ENCODE data around the gene COL24A1. TPM values are rescaled to one million over a fixed set of nuclear protein-coding genes. Genes with fewer than 3 reads are reported as not detected.
A peak's percentile ranks its signal among the peaks of the same experiment; 100 is the strongest.

COL24A1 gene
- total and polyA plus RNA-seq, 7 donors: 0.03 to 1.3 (median 0.13) TPM

DNA sequence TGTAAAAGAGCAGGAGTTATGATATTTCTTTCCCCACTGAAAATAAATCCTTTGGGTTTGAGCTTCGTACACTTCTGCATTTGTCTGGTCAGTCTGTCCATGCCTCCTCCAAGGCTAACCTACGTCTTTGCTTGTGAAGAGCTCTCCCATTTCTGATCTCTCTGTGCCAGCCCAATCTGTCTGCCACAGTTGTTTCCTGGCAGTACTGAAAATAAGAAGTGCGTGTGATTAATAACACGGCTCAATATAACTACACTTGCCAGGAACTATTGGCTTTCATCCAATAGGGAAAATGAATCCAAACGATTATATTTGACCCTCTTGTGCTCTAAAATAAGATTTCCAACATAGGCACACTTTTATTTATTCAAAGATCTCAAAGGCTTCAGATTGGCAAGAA is 19.2 kb upstream of the COL24A1 start:
- Histone ChIP-seq H3K36me3 (ENCODE audit: insufficient read depth in 1 of 2, low read depth in 1 of 2) (no peaks in the 10 kb centered on the region), H3K27ac (no peak overlapping the region), H3K4me1 (no peaks in the 10 kb centered on the region), H3K4me3 (no peak overlapping the region), H3K27me3 (ENCODE audit: insufficient read depth in 3 of 3, low read length in 2 of 3) (no peaks in the 10 kb centered on the region), H3K9me3 (no peaks in the 10 kb centered on the region)
- WGBS, 3 donors: 9 to 18% (median 10%) methylated on average over 5 of the region's 5 CpGs
- DNase-seq (no peak), ATAC-seq (no peak)
- TF ChIP-seq, protein P1, sequence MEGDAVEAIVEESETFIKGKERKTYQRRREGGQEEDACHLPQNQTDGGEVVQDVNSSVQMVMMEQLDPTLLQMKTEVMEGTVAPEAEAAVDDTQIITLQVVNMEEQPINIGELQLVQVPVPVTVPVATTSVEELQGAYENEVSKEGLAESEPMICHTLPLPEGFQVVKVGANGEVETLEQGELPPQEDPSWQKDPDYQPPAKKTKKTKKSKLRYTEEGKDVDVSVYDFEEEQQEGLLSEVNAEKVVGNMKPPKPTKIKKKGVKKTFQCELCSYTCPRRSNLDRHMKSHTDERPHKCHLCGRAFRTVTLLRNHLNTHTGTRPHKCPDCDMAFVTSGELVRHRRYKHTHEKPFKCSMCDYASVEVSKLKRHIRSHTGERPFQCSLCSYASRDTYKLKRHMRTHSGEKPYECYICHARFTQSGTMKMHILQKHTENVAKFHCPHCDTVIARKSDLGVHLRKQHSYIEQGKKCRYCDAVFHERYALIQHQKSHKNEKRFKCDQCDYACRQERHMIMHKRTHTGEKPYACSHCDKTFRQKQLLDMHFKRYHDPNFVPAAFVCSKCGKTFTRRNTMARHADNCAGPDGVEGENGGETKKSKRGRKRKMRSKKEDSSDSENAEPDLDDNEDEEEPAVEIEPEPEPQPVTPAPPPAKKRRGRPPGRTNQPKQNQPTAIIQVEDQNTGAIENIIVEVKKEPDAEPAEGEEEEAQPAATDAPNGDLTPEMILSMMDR (IDR thresholded peaks at IDR 0.05): no peak
- intact Hi-C loops (cut with DNase I): no loop called here

DNA sequence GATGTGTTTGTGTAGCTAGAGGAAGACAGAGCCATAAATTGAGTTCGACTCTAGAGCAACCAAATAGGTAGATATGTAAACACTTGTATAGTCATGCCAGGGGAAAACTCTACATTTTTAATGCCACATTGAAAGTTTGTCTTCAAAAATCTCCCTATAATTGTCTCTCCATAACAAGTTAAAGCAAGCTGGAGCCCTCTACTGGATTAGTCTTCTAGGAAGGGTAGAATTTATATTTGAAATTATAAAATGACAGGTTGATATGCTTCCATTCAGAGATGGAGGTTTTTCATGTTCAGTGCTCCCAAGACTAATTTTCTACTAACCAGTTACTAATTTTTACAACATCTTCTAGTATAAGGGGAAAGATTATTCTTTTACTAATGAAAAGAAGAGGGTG is 13.1 kb upstream of the COL24A1 start:
- Histone ChIP-seq H3K36me3 (ENCODE audit: insufficient read depth in 1 of 2, low read depth in 1 of 2) (no peaks in the 10 kb centered on the region), H3K9me3 (no peaks in the 10 kb centered on the region), H3K4me3 (no peak overlapping the region), H3K27me3 (ENCODE audit: insufficient read depth in 3 of 3, low read length in 2 of 3) (no peaks in the 10 kb centered on the region), H3K4me1 (no peaks in the 10 kb centered on the region), H3K27ac (no peak overlapping the region)
- DNase-seq: no peak
- TF ChIP-seq, protein P1 (IDR thresholded peaks at IDR 0.05): peak; percentile 9
- no peak for ATAC-seq
- WGBS, 3 donors: 43 to 62% (median 55%) methylated on average over 1 of the region's 1 CpG
- intact Hi-C loops (cut with DNase I): no loop called here

DNA sequence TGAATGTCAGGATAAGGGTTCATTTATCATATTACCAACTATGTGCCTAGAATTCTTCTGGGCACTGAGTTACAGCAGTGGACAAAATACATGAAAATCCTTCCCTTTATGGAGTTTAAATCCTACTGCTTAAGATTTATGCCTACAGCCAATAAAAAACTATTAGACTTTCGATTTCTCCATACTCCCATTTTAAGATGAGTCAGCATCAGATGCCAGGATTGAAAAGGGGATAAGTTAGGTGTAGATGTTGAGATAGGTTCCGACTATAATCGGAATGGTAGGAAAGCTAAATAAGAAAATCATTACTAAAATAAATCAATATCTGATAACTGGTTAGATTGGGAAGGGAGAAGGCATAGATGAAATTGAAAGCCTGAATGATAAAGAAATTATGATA is 3.2 kb upstream of the COL24A1 start:
- Histone ChIP-seq H3K4me3 (no peak overlapping the region), H3K27ac (no peak overlapping the region), H3K36me3 (ENCODE audit: insufficient read depth in 1 of 2, low read depth in 1 of 2) (no peaks in the 10 kb centered on the region), H3K4me1 (no peaks in the 10 kb centered on the region), H3K9me3 (no peaks in the 10 kb centered on the region), H3K27me3 (ENCODE audit: insufficient read depth in 3 of 3, low read length in 2 of 3) (no peaks in the 10 kb centered on the region)
- DNase-seq (no peak), ATAC-seq (no peak)
- TF ChIP-seq, protein P1 (IDR thresholded peaks at IDR 0.05): no peak
- WGBS, 3 donors: 86 to 88% (median 86%) methylated on average over 3 of the region's 3 CpGs
- intact Hi-C loops (cut with DNase I): loop anchor here in 1 of 2 donors (10.0 kb wide), 2 partner anchors 85 to 195 kb away; no protein-coding TSS in a partner anchor

DNA sequence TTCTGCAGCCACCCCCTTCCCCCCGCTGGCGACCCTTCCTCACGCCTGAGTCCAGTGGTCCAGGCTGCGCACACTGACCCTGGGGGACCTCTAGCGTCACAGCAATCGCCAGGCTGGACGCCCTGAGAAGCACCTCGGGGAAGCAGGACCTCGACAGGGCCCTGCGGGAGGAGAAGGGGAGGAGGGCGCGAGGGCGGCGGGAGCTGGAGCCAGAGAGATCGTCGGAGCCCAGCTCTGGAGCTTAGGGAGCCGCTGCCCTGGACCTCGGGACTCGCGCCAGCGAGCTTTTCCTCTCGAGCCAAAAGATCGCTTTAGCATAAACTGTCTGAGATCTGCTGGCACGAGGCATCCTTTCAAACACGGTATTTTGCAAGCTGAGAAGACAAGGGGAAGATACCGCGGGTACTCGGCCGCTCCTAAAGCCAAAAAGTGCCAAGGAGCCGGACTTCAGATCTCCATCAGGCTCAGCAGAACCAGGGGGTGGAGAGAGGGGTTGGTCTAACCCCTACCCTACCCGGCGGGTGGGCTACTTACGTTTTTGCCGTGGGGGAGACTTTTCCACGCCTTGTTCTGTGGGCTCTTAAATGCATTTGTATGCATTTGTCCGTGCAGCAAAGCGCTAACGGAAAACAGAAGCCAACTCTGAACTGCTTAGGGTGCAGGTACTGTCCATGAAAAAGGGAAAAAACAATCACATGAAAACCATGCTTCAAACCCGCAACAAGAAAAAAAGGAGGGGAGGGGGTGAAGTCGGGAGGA is 586 bp downstream of the COL24A1 start:
- WGBS, 3 donors: 1% methylated on average over 39 to 40 of the region's 40 CpGs
- H3K9me3 ChIP-seq: no peaks in the 10 kb centered on the region
- no peaks in the 10 kb centered on the region for H3K36me3 ChIP-seq (ENCODE audit: insufficient read depth in 1 of 2, low read depth in 1 of 2)
- TF ChIP-seq, protein P1 (IDR thresholded peaks at IDR 0.05): no peak
- DNase-seq (peak; percentile 23 to 51), ATAC-seq (peak in 3 of 4 donors; percentile 38 to 70 (median 42))
- intact Hi-C loops (cut with DNase I): loop anchor here in 1 of 2 donors (10.0 kb wide), 2 partner anchors 89 to 199 kb away; no protein-coding TSS in a partner anchor
- peak overlapping the region; percentile 72 for H3K4me3 ChIP-seq
- H3K27me3 ChIP-seq (ENCODE audit: insufficient read depth in 3 of 3, low read length in 2 of 3): no peaks in the 10 kb centered on the region
- H3K4me1 ChIP-seq: no peaks in the 10 kb centered on the region
- peak overlapping the region; percentile 81 for H3K27ac ChIP-seq

Data from psoas muscle (tissue), 8 donors.